Left renal cortex interstitium (tissue), 4 donors: Measurements from ENCODE around the gene NCKAP5. TPM values are rescaled to one million over a fixed set of nuclear protein-coding genes. Genes with fewer than 3 reads are reported as not detected.

ENCODE experiments used
- DNase-seq, 4 donors: peaks; one replicate each; pipeline ENCODE4 v3.0.0-alpha.2; 2013; ENCODE audit warnings: low read depth in 4 of 4, low spot score in 2 of 4, missing footprints in 1 of 4
- polyA plus RNA-seq, 4 donors: library from polyadenylated mRNA; unstranded; fragments of 120-200 nt; gene quantifications; one replicate each; pipeline ENCODE4 v1.2.1, GENCODE V29; 2013; ENCODE audit not compliant: insufficient read length in 4 of 4

NCKAP5 gene
- polyA plus RNA-seq, 4 donors: 5.9 to 8.1 (median 7.0) TPM

DNA sequence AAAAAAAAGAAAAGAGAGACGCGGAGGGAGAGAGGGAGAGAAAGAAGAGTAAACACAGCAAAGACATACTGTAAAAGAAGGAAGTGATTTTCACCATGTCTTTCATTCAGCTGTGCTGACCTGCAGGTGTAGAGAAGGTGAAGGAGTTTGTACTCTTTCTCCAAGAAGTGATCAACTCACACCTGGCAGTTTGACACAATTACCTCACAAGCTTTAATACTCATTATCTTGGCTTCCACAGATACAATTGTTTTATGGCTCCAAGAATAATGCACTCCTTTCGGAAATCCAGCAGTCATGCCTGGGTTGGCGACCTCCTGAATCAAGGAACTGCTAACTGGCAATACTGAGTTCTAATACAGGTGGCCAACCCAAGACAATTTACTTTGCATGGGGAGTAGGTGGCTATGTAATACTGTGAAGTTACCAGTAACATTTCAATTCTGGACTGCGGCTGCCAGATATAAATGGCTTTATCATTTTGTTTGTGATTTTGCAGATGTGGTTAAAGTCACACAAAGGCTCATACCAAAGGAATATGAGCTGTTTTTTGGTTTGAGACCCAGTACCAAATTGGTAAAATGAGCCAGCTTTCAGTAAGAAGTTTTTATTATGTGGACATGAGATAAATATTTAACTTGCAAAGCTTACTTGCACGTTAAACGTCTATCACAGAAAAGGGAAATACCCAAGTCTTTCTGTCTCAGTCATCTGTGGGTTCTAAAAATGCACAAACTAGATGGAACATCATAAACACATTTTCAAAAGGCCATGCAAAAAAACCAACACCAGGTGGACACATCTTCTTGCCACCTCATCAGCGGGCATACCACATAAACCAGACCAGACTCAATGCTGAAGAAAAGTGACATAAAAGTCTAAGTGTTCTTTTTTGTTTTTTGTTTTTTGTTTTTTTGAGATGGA is 69.3 kb downstream of the NCKAP5 start:
- DNase-seq: no peak

DNA sequence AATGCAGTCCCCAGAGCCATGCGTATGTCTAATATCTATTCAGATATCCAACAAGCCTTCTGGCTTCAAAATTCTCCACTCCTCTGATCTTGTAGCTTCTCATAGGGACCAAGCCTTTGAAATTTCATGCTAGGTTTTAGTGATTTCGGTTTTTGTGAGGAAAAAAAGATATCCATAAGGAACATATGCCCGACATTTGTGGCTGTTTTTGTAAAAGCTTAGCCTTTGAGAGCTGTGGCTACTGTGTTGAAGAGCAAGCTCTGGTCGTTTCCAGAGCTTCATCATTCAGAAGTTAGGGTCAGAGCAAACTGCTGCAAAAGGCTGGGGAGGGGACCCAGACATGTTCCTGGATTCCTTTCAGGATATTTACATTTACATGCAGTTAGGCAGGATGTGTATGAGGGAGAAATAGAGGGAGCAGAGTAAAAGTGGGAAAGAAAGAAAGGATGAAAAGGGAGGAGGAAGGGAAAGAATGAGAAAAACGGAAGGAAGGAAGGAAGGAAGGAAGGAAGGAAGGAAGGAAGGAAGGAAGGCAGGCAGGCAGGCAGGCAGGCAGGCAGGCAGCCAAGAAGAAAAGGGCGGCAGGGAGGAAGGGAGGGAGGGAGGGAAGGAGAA is 70.2 kb downstream of the NCKAP5 start:
- DNase-seq: no peak

DNA sequence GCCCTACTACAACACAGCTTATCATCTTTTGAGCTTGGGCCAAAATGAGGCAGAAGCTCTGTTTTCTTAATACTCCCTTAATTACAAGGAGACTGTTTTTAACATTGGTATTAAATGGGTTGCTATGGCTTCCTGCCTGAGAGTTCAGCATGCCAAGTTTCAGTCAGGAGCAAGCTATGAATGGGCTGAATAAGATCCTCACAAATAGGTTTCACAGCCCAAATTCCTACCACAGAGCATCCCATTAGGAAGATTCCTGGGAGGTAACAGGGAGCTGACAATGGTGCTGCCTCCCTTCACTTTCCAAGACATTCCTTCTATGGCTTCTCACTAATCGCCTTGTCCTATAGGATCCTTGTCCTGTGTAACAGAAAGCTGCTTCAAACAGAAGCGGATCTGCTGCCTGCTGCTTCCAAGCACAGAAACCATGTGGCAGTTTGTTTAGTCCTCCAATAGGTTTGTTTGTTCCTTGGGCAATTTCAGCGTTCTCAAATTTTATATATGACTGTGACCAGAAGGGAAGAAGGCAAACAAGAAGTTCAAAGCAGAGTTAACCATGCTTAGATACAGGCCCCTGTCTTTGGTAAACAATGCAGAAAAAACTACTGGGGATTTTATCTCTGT is 70.9 kb downstream of the NCKAP5 start:
- DNase-seq: no peak

DNA sequence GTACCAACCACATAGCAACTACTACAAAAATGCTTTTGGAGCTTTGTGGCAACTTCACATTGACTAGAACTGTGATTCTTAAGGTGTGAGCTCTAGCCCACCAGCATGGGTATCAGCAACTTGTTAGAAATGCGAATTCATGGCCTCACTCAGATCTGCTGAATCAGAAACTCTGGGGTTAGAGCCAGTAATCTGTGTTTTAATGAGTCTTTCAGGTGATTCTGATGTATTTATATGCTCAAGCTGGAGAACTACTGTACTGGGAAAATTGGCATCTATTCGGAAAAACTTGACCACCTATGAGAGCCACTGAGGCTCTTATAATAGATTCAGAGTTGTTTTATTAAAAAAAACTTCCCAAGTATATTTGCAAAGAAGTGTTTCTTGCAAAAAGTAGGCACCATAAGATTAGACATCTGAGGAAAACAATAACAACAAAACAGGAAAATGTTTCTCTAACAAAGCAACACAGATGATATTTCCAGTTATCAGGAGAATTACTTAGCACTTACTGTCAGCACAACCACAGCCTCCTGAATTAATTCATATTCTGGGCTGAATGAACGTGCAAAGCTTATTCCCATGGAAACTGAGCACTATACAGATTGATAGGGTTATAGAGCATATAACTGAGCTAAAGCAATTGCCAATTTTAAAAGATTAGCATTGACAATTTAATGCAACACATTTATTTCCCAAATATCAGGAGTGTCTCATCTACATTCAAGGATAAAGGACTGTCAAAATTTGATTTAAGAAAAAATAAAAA is 71.6 kb downstream of the NCKAP5 start:
- DNase-seq: no peak

DNA sequence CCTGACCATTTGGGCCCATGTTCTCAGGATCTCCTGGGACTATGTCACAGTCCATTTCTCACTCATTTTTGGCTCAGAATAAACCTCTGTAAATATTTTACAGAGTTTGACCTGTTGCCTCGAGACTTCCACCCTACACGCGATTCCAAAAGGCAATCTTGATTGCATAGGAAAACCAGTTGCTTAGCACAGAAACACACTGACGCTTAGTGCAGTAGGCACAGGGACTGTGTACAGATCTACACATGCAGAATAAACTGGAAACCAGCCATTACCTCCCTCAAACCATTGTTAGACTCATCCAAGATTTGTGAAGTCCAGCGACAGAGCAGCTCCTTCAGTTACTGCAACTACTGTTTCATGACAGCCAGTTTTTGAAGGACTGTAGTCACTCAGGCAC is 73.0 kb downstream of the NCKAP5 start:
- DNase-seq: no peak

DNA sequence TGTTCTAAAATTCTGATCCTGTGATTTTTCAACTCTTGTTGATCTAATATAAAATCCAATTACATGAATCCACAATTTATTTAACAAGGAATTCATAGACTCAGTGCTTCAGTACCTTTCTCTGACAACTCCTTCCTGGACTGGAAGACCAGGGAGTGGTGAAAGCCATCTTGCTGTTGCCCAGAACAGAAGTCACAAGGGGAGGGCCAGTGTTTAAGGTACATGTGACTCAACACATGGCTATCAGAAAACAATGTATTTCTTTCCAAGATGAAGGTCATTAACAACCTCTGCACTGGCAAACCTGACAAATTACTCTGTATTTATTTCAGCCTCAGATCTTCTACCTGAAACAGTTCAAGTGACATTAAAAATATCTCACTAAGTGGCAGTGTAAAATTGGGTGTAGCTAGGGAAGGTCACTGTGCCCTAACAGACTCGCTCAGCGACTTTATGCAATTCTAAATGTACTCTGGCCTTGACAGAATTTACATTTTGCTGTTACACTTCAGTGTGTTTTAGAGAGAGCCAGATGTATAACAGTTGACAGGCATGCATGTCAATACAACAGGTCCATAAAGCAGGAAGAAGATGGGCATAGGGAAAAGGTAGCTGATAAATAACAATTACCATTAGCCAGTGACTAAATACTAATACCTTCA is 75.4 kb downstream of the NCKAP5 start:
- no peak for DNase-seq

DNA sequence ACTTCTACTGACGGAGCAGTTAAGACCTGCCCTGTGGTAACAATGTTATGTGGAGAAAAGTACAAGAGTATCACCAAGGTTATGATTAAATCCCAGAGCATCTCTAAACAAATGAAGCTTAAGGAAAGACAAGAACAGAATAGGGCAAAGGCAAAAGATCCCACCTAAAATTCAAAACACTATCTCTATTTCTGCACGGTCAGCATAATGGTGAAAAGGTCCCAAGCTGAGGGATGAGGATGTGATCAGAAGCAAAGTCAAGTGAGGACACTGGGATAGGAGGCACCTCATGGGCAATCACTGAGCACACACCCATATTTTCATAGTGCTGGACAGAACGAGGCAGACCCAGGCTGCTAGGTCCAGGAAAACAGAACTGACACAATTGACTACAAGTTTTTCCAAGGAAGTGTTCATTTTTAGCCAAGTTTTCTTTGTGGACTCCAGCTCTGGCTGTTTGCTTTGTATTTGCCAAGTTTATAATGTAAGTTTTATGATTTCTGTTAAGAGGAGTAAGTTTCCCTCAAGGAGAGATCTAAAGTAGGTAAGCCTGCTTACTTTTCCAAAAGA is 77.8 kb downstream of the NCKAP5 start:
- no peak for DNase-seq

DNA sequence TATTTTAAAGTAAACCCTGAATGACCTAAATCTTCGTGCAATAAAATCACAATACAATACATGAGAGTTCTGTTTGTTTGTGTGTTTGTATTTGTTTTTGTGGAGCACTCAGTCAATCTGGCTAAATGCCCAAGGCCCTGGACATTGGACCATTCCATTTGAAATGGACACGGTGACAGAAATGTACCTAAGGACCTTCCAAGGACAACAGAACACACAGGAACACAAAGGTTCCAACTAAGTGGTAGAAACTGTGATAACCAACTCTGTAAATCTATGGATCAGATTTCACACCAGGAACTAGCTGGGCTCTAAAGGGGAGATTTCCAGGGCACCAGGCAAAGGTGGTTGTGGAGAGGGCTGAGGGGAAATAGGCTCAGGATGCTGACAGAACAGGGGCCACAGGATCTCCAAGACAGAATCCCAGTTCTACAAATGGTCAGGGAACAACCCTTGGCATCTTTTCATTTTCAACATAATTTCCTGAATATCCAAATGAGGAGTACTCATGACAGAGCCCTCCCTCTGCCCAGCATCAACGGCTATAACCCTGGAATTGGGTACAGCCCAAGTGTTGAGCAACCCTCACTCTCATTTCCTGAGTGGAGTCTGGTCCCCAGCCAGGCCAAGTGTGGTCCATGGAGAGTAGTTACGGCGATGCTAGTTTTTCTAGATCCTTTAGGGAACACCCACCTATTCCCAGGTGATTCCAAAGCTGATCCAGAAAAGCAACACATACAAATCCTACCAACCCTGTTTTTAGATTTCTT is 78.4 kb downstream of the NCKAP5 start:
- DNase-seq: no peak

DNA sequence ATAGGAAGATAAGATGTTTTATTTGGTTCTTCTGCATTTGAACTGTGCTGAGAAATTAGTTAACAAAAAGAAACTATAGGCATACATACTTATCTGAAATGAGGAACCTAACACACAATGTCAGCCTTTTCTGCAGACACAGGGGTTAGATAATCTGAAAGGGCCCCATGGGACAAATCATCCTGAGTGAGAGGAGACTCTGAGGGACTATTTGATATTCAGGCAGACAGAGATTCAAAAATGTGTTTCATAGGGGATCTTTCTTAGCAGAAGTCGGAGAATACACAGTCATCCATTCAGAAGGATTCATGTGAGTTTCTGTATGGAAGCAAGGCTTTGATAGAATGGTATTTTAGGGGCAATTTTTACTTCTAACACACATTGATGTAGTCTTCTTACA is 79.1 kb downstream of the NCKAP5 start:
- DNase-seq: no peak

DNA sequence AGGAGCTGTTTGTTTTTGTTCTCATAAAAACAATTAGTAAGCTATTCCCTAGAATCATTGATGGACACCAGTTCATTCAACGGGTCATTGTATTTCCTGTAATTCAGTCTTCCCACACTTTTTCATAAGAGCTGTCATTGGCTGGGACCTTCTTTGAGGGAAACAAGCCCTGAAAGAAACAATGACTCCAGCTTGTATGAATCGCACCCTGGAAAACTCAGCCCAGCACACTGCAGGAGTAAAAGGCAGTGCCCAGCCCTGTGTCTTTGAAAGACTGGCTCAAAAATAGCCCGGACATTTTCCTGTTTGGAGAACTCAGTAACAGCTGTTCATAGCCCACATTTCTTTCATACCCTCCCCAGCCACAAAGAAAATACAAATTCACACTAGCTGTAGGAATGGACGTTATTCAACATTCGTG is 81.5 kb downstream of the NCKAP5 start:
- DNase-seq: no peak

DNA sequence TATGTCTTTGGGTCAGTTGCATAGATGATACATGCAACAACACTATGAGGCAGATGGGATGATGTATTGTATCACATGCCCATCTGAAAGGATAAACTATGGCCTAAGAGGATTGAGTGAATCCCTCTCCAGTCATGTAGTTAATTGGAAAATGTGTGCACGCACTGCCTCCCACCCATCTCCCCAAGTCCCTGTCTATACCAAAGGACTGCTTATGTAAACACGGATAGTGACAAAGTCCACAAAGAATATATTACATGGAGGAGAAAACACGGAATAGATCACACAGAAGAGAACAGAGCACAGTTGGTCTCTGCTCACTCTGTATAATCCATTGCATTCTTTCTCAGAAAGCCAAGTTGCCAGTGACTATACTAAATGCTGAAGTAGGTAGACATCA is 82.4 kb downstream of the NCKAP5 start:
- no peak for DNase-seq

DNA sequence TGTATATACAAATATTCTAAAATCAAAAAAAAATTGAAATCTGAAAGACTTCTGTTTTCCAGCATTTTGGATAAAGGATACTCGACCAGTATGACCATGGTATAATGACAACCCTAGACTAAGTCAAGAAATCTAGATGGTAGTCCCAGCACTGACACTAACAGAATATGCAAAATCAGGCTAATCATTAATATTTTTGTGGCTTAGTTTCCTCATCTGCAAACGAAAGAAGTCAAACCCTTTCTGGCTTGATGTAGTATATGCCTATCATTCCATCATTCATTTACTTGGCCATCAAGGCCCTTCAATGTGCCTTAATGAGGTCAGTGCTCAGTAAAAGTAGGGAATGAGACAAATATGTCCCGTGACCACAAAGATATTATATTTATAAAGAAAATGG is 83.5 kb downstream of the NCKAP5 start:
- DNase-seq: no peak

DNA sequence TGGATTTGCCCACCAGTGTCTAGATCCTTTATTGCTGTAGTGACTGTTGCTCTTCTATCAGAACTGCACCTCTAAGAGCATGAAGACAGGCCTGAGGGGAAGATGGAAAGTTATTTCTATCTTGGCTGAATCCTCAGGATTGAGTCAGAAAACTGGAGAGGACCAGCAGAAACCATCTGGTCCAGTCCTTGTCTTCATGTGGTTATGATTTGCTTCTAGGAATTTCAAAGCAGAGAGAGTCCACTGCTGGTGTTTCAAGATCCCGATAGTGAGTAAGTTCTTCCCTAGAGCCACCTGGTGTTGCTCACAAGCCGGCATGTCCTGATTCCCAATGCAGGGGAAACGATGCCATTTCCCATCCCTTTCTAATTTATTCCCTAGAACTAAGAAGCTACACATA is 84.2 kb downstream of the NCKAP5 start:
- DNase-seq: no peak

DNA sequence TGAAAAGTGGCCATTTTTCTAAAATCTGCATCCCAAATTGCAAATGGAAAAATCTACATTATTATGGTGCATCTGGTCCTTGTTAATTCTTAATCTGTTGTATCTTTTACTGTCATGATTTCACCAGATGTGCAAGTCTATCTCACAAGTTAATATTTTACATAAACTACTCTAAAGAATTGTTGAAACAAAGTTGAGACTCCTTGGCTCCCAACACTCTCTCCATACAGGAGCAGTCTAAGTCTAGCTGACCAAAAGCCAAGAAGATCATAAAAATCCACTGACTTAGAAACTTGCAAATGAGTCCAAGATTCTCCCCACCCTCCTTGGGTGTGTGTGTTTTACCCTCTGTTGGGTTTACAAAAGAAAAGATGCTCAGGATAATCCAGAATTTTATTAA is 85.1 kb downstream of the NCKAP5 start:
- DNase-seq: no peak

DNA sequence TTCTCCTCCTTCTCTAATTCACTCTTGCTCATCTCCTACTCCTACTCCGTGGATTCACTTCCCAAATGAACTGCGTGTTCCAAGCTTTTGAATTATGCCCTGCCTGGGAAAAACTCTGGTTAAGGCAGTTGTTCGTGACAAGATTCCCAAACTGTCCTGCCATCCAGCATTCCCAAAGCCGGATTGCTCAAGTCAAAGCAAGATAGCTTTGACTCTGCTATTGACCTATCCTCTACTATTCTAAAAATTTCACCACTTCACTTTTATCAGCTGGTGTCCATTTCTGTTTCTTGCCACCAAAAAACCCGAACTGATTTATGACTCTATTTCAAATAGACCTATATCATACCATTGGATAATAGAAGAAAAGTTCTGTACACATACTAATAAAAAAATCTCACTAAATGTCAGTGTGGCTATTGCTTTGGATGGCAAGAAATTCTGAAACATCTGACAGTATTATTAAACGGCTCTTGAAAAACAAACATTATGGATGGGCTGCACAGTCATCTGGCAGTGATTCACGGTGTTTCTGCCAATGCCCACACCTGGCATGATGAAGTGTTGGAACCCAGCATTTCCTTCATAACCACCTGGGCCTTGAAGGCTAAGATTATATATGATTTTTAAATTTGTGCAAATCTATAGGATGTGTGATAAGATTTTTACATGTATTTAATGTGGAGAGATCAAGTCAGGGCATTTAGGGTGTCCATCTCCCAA is 87.4 kb downstream of the NCKAP5 start:
- no peak for DNase-seq

DNA sequence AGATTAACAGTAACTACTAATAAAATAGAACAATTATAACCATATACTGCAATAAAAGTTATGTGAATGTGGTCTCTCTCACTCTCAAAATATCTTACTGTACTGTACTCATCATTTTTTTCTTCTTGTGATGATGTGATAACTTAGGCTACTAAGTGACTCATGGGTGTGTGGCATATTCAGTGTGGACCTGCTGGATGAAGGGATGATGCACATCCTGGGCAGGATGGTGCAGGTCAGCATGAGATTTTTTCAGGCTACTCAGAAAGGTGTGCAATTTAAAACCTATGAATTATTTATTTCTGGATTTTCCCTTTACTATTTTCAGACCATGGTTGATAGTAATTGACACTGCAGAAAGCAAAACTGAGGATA is 90.7 kb downstream of the NCKAP5 start:
- DNase-seq: no peak

DNA sequence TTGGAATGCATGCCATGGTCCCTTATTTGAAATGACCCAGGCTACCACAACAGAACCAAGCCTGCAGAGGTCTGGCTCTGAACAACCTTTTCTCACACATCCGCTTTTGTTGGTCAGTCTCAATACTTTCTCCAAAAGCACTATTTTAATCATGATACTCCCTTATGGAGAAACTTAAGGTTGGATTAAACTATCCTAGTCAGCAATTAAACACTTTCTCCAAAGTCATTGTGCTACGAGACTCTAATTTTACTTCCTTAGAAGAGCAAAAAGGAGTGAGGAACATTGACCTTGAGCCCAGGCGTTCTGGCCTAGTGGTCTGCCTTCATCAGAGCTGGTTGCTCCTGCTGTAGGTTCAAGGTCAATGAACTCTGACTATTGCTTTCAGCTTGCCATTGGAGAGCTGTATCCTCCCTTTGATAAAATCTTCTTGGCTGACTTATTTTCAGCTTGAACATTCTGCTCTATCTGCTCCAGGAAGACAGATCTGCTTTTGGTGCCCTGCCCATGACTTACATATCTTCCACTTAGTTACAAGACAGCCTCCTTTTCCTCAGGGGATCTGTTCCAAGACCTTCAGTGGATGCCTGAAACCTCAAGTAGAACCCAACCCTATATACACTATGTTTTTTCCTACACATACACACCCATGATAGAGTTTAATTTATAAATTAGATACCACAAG is 91.2 kb downstream of the NCKAP5 start:
- DNase-seq: no peak

DNA sequence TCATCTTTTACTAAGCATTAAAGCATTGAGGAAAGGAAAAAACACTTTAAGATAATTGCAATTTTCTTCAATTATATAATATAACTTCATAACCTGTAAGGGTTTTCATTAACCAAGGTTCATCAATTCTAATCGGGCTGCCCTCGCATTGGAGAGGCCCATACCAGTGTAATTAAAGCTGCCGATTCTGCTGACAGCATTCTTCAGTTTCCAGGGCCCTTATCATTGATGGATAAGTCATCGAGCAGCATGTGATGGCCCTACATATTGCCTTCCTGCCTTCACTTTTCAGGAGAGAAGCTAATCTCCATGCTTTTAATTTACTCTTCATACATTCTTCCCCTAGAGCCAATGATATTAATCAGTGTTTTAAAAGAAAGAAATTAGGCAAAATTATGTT is 92.0 kb downstream of the NCKAP5 start:
- DNase-seq: no peak
